ENCODE results near the gene TMEM100.

DNA sequence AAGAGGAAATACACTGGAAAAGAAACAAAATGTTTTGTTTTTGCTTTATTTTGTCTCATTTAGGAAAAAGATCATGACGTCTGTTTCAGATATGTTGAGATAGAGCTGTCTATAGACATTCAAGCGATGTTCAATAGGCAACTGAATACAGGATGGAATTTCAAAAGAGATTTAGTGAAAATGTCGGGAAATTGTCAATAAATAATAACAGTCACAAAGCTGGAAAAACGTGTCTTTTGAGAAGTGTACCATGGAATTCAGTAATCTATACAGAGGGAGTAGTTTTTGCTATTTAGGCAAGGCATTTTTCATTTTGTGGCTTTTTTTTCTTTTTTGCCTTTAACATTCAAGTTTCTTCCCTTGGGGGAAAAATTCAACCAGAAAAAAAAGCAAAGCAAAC is 33.0 kb downstream of the TMEM100 start:
- TF ChIP-seq RAD21 (conservative IDR thresholded peaks at IDR 0.05), result no peak
- TF ChIP-seq TAF1 (IDR thresholded peaks at IDR 0.05; ENCODE audit: low read depth), result no peak
- TF ChIP-seq, protein P1, sequence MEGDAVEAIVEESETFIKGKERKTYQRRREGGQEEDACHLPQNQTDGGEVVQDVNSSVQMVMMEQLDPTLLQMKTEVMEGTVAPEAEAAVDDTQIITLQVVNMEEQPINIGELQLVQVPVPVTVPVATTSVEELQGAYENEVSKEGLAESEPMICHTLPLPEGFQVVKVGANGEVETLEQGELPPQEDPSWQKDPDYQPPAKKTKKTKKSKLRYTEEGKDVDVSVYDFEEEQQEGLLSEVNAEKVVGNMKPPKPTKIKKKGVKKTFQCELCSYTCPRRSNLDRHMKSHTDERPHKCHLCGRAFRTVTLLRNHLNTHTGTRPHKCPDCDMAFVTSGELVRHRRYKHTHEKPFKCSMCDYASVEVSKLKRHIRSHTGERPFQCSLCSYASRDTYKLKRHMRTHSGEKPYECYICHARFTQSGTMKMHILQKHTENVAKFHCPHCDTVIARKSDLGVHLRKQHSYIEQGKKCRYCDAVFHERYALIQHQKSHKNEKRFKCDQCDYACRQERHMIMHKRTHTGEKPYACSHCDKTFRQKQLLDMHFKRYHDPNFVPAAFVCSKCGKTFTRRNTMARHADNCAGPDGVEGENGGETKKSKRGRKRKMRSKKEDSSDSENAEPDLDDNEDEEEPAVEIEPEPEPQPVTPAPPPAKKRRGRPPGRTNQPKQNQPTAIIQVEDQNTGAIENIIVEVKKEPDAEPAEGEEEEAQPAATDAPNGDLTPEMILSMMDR (IDR thresholded peaks at IDR 0.05; ENCODE audit: poor library complexity, severe bottlenecking), result no peak
- TF ChIP-seq POLR2AphosphoS5 (IDR thresholded peaks at IDR 0.05), result no peak
- TF ChIP-seq SMC3 (conservative IDR thresholded peaks at IDR 0.05; ENCODE audit: poor library complexity), result no peak
- TF ChIP-seq EZH2 (IDR thresholded peaks at IDR 0.05; ENCODE audit: borderline replicate concordance, insufficient read depth, low read length, poor library complexity, severe bottlenecking), result no peak
- TF ChIP-seq, protein P2, sequence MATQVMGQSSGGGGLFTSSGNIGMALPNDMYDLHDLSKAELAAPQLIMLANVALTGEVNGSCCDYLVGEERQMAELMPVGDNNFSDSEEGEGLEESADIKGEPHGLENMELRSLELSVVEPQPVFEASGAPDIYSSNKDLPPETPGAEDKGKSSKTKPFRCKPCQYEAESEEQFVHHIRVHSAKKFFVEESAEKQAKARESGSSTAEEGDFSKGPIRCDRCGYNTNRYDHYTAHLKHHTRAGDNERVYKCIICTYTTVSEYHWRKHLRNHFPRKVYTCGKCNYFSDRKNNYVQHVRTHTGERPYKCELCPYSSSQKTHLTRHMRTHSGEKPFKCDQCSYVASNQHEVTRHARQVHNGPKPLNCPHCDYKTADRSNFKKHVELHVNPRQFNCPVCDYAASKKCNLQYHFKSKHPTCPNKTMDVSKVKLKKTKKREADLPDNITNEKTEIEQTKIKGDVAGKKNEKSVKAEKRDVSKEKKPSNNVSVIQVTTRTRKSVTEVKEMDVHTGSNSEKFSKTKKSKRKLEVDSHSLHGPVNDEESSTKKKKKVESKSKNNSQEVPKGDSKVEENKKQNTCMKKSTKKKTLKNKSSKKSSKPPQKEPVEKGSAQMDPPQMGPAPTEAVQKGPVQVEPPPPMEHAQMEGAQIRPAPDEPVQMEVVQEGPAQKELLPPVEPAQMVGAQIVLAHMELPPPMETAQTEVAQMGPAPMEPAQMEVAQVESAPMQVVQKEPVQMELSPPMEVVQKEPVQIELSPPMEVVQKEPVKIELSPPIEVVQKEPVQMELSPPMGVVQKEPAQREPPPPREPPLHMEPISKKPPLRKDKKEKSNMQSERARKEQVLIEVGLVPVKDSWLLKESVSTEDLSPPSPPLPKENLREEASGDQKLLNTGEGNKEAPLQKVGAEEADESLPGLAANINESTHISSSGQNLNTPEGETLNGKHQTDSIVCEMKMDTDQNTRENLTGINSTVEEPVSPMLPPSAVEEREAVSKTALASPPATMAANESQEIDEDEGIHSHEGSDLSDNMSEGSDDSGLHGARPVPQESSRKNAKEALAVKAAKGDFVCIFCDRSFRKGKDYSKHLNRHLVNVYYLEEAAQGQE (IDR thresholded peaks at IDR 0.05; ENCODE audit: borderline replicate concordance), result no peak
- TF ChIP-seq MXI1 (conservative IDR thresholded peaks at IDR 0.05; ENCODE audit: poor library complexity, severe bottlenecking), result no peak
